SK-N-SH (cell line): Measurements from ENCODE around the gene REC8. TPM values are rescaled to one million over a fixed set of nuclear protein-coding genes. Genes with fewer than 3 reads are reported as not detected.

ENCODE experiments used
- CTCF ChIA-PET: fragments of 300-600, 350-600 bp; formaldehyde crosslinking; extraction: SDS; loops from one replicate; lab custom pipeline; 2021; lab: Yijun Ruan, JAX
- POLR2A ChIA-PET: fragments of 350-600 bp; sonication (Branson Sonifier 250); formaldehyde crosslinking; extraction: SDS; loops from one replicate; lab custom pipeline; 2020; ENCODE audit warnings: antibody characterized with exemption, inconsistent platforms; lab: Yijun Ruan, JAX
- DNase-seq: peaks from one replicate; pipeline ENCODE4 v3.0.0; 2012
- H2AFZ ChIP-seq: fragments of 200-600 bp; sonication (generic); 2 replicates; pipeline ENCODE4 v1.8.1; 2016; ENCODE audit warnings: antibody characterized with exemption, mild to moderate bottlenecking, low read depth
- H3F3A ChIP-seq: fragments of 200-600 bp; sonication (generic); replicated peaks from 2 replicates; pipeline ENCODE3; 2016; ENCODE audit warnings: antibody characterized with exemption, mild to moderate bottlenecking; ENCODE audit not compliant: insufficient read depth
- H3K27ac ChIP-seq, 2 experiments: fragments of 200-500 bp in 1 of 2; fragments of 200-600 bp in 1 of 2; sonication (Bioruptor generic) in 1 of 2; sonication (generic), shearing (Covaris generic) in 1 of 2; 2 replicates each; pipeline versions ENCODE4 v1.5.1 to v1.6.1; 2014 to 2016; ENCODE audit warnings: low read depth in 2 of 2, inconsistent platforms in 1 of 2, low read length in 1 of 2, mild to moderate bottlenecking in 1 of 2, mixed read lengths in 1 of 2
- H3K27me3 ChIP-seq: fragments of 200-600 bp; sonication (generic), shearing (Covaris generic); 2 replicates; pipeline ENCODE4 v1.6.1; 2016; ENCODE audit warnings: mixed run types; ENCODE audit not compliant: insufficient read depth
- H3K36me3 ChIP-seq, 2 experiments: fragments of 200-500 bp in 1 of 2; fragments of 200-600 bp in 1 of 2; sonication (Bioruptor generic) in 1 of 2; sonication (generic) in 1 of 2; replicated peaks in 1 of 2; 2 replicates each; pipeline versions ENCODE3 to v1.5.1; 2014 to 2016; ENCODE audit warnings: low read length in 1 of 2, mild to moderate bottlenecking in 1 of 2; ENCODE audit not compliant: insufficient read depth in 2 of 2, control insufficient read depth in 1 of 2
- H3K4me1 ChIP-seq, 2 experiments: fragments of 200-500 bp in 1 of 2; fragments of 200-600 bp in 1 of 2; sonication (Bioruptor generic) in 1 of 2; sonication (generic), shearing (Covaris generic) in 1 of 2; 2 replicates each; pipeline versions ENCODE4 v1.5.1 to v1.6.1; 2014 to 2016; ENCODE audit warnings: low read depth in 1 of 2, low read length in 1 of 2, mixed run types in 1 of 2; ENCODE audit not compliant: insufficient read depth in 2 of 2, control insufficient read depth in 1 of 2
- H3K4me2 ChIP-seq: fragments of 200-600 bp; sonication (generic), shearing (Covaris generic); 2 replicates; pipeline ENCODE4 v1.6.1; 2017; ENCODE audit warnings: mixed run types
- H3K4me3 ChIP-seq, 2 experiments: fragments of 200-500 bp in 1 of 2; fragments of 200-600 bp in 1 of 2; sonication (Bioruptor generic) in 1 of 2; sonication (generic), shearing (Covaris generic) in 1 of 2; 2 replicates each; pipeline versions ENCODE4 v1.5.1 to v1.8.1; 2014 to 2016; ENCODE audit warnings: low read depth in 2 of 2, inconsistent platforms in 1 of 2, low read length in 1 of 2, mild to moderate bottlenecking in 1 of 2, mixed read lengths in 1 of 2, moderate library complexity in 1 of 2
- H3K79me2 ChIP-seq: fragments of 200-600 bp; sonication (generic); 2 replicates; pipeline ENCODE4 v1.8.1; 2017; ENCODE audit warnings: mild to moderate bottlenecking; ENCODE audit not compliant: insufficient read depth
- H3K9ac ChIP-seq: fragments of 200-600 bp; sonication (generic); 2 replicates; pipeline ENCODE4 v1.6.1; 2017; ENCODE audit warnings: mixed run types
- H3K9me2 ChIP-seq: fragments of 200-600 bp; sonication (generic); 2 replicates; pipeline ENCODE4 v1.6.1; 2017; ENCODE audit warnings: mixed run types
- H3K9me3 ChIP-seq: fragments of 200-600 bp; sonication (generic); 2 replicates; pipeline ENCODE4 v1.6.1; 2017; ENCODE audit warnings: mixed run types, mild to moderate bottlenecking, moderate library complexity
- H4K20me1 ChIP-seq: fragments of 200-600 bp; sonication (generic); 2 replicates; pipeline ENCODE4 v1.6.1; 2017; ENCODE audit warnings: mild to moderate bottlenecking, mixed run types; ENCODE audit not compliant: insufficient read depth
- CTCF ChIP-seq: fragments of 200-600 bp; sonication (generic); IDR thresholded peaks from 2 replicates; pipeline ENCODE4 v1.6.1; 2017; ENCODE audit warnings: antibody characterized with exemption, mild to moderate bottlenecking, moderate library complexity
- ELF1 ChIP-seq: IDR thresholded peaks from 2 replicates; pipeline ENCODE4 v1.4.0; 2012
- FOSL2 ChIP-seq: IDR thresholded peaks from 2 replicates; pipeline ENCODE4 v1.4.0; 2012; ENCODE audit warnings: low read depth, mild to moderate bottlenecking, moderate library complexity, borderline replicate concordance
- JUND ChIP-seq: IDR thresholded peaks from 2 replicates; pipeline ENCODE4 v1.4.0; 2012
- MAX ChIP-seq: IDR thresholded peaks from 2 replicates; pipeline ENCODE4 v1.4.0; 2012; ENCODE audit warnings: low read depth
- NFIC ChIP-seq: IDR thresholded peaks from 2 replicates; pipeline ENCODE4 v1.4.0; 2012; ENCODE audit warnings: borderline replicate concordance
- NRF1 ChIP-seq: IDR thresholded peaks from 2 replicates; pipeline ENCODE4 v1.6.1; 2012; ENCODE audit warnings: low read depth, mild to moderate bottlenecking, low read length
- PBX3 ChIP-seq: IDR thresholded peaks from 2 replicates; pipeline ENCODE4; 2012
- POLR2AphosphoS5 ChIP-seq: IDR thresholded peaks from 2 replicates; pipeline ENCODE4 v1.6.1; 2012; ENCODE audit warnings: low read depth, low read length
- RAD21 ChIP-seq: IDR thresholded peaks from 2 replicates; pipeline ENCODE4 v1.6.1; 2012; ENCODE audit warnings: mild to moderate bottlenecking, low read length
- REST ChIP-seq: IDR thresholded peaks from 2 replicates; pipeline ENCODE4 v1.6.1; 2012; ENCODE audit warnings: mild to moderate bottlenecking, low read depth, low read length, moderate library complexity
- RFX5 ChIP-seq: IDR thresholded peaks from 2 replicates; pipeline ENCODE4 v1.6.1; 2012; ENCODE audit warnings: mild to moderate bottlenecking, improper control_type of control experiment, low read length
- TCF12 ChIP-seq: IDR thresholded peaks from 2 replicates; pipeline ENCODE4 v1.4.0; 2012
- USF1 ChIP-seq: IDR thresholded peaks from 2 replicates; pipeline ENCODE4 v1.4.0; 2012; ENCODE audit warnings: low read depth, borderline replicate concordance
- USF2 ChIP-seq: fragments of 150-350 bp; IDR thresholded peaks from 2 replicates; pipeline ENCODE4 v1.6.1; 2017; ENCODE audit warnings: antibody characterized with exemption, low read length, low read depth, borderline replicate concordance
- ZBTB33 ChIP-seq: IDR thresholded peaks from 2 replicates; pipeline ENCODE4 v1.4.0; 2012; ENCODE audit warnings: low read depth, borderline replicate concordance
- WGBS: methylation state at CpG from one replicate; pipeline ENCODE4 v1.1.6; 2017; ENCODE audit warnings: low lambda C conversion rate; 5-methylcytosine and 5-hydroxymethylcytosine counted together
- polyA plus RNA-seq, 3 experiments: library from polyadenylated mRNA; depleted of rRNA; stranded (reverse); fragments of >200 nt; gene quantifications; 2 replicates each; pipeline ENCODE4 v1.2.3, GENCODE V29; 2012

REC8 gene
- polyA plus RNA-seq, 1 of the 3 experiments (the other 2 are of a cell fraction), result 23.2 TPM

GRCh38 chr14:24226473-24226872, 54.6 kb downstream of the REC8 start:
- no peaks in the 10 kb centered on the region for H3K9me2 ChIP-seq
- ChIA-PET CTCF (interaction anchor here (2.1 kb wide), 1 partner anchor 10 kb away, joined by 11 read pairs; the partner anchor contains the start of gene MDP1), POLR2A (no interaction called here)
- H3F3A ChIP-seq, result peaks cover 27% of the 10 kb centered on the region
- H3K4me2 ChIP-seq, result no peak overlapping the region
- peaks cover 7 to 24% of the 10 kb centered on the region in 2 experiments; a peak in 3 of 4 replicates for H3K4me1 ChIP-seq
- no peak overlapping the region for H3K4me3 ChIP-seq
- no peak for TF ChIP-seq TCF12
- TF ChIP-seq PBX3, result no peak
- no peak for TF ChIP-seq MAX
- no peak for TF ChIP-seq FOSL2
- no peak for TF ChIP-seq RFX5
- TF ChIP-seq REST, result no peak
- no peak for TF ChIP-seq JUND
- TF ChIP-seq RAD21, result no peak
- no peak for TF ChIP-seq USF2
- TF ChIP-seq ELF1, result no peak
- TF ChIP-seq NFIC, result no peak
- no peak for TF ChIP-seq USF1
- TF ChIP-seq POLR2AphosphoS5, result no peak
- TF ChIP-seq NRF1, result no peak
- TF ChIP-seq ZBTB33, result no peak
- no peak for TF ChIP-seq CTCF
- no peak for DNase-seq
- H3K27me3 ChIP-seq, result no peaks in the 10 kb centered on the region
- peaks cover 13% of the 10 kb centered on the region for H4K20me1 ChIP-seq
- no peak overlapping the region for H3K27ac ChIP-seq
- H2AFZ ChIP-seq, result no peak overlapping the region
- 94% methylated on average over 1 of the region's 1 CpG for WGBS
- peaks cover 6 to 22% of the 10 kb centered on the region in 2 experiments for H3K36me3 ChIP-seq
- H3K9ac ChIP-seq, result no peak overlapping the region
- H3K79me2 ChIP-seq, result peaks cover 100% of the 10 kb centered on the region
- H3K9me3 ChIP-seq, result no peaks in the 10 kb centered on the region
